ENCODE measurements around the gene RNU4-1.
"Not testable (repeated sequence)": the region's sequence is repeated elsewhere in the genome, so short reads cannot be mapped to it uniquely, and the experiment has no call there.

GRCh38 chr12:120253313-120253712 is 39.7 kb downstream of the RNU4-1 start:
- not testable (repeated sequence) for TF ChIP-seq CTCF (IDR thresholded peaks at IDR 0.05); EP300 (IDR thresholded peaks at IDR 0.05); POLR2A (IDR thresholded peaks at IDR 0.05; ENCODE audit: low read depth); POLR2AphosphoS5 (IDR thresholded peaks at IDR 0.05)

All from esophagus muscularis mucosa (tissue), 4 donors.